ENCODE results near the gene BIVM. TPM values are rescaled to one million over a fixed set of nuclear protein-coding genes. Genes with fewer than 3 reads are reported as not detected.

BIVM gene
- total RNA-seq, 1 experiment from 2014 or later = 16.8 TPM

GRCh38 chr13:102788683-102789082 is 10.2 kb upstream of the BIVM start:
- DNase-seq (ENCODE audit: low read depth) = no peak

DNA sequence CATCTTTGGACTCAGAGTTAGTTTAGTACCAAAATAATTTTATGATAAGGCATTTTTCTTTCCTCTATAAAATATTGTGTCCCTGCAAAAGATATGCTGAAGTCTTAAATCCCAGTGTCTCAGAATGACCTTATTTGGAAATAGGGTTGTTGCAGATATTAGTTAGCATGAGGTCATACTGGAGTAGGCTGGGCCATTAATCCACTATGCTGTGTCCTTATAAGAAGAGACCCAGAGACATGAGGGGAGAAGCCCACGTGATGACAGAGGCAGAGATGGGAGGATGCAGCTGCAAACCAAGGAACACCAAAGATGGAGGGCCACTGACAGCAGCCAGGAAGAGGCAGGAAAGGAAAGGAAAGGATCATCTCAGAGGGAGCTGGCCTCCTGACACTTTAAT is 6.5 kb upstream of the BIVM start:
- DNase-seq (ENCODE audit: low read depth) = no peak

GRCh38 chr13:102793611-102794355 is 5.1 kb upstream of the BIVM start:
- no peak for DNase-seq (ENCODE audit: low read depth)

DNA sequence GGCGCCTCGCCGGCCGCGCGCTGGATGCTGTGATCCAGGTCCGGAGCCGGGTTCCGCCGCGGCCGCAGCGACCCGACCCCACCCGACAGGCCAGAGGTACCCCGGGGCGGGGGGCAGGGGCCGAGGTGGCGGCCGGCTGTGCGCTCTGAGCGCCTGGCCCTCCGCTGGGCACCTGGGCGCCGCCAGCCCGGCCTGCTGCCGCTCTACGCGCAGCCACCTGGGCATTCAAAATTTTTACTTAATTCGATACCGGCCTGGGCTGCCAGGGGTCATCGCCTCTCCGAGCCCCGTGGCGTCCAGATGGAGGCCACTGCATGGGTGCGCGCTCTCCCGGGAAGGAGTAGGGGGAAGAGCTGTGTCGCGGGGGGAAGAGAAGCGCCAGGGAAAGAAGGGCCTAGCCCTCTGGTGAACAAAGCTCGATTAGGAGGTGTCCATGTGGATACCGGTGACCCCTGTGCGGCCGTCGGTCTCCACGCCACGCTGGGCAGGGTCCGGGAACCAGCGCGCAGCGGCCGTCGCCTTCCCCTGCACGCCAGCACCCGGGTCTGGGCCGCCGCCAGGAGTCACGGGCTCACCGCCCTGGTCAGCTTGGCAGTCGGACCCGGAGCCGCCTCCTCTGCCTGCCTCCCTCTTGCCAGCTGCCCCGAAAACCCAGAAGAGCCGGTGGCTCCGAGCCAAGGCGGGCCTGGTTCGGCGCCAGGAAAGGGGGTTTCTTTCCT is 666 bp downstream of the BIVM start:
- no peak for DNase-seq (ENCODE audit: low read depth)

GRCh38 chr13:102800145-102801041 is 1.5 kb downstream of the BIVM start:
- DNase-seq (ENCODE audit: low read depth) = peak; percentile 79

DNA sequence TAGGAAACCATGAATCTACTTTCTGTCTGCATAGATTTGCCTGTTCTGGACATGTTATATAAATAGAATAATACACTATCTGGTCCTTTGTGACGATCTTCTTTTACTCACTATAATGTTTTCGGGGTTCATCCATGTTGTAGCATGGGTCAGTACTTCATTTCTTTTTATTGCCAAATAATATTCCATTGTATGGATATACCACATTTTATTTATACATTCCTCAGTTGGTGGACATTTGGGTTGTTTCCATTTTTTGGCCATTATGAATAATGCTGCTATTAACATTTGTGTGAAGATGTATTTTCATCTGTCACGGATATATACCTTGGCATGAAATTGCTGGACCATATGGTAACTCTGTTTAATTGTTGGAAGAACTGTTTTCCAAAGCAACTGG is 6.8 kb downstream of the BIVM start:
- DNase-seq (ENCODE audit: low read depth) = no peak

DNA sequence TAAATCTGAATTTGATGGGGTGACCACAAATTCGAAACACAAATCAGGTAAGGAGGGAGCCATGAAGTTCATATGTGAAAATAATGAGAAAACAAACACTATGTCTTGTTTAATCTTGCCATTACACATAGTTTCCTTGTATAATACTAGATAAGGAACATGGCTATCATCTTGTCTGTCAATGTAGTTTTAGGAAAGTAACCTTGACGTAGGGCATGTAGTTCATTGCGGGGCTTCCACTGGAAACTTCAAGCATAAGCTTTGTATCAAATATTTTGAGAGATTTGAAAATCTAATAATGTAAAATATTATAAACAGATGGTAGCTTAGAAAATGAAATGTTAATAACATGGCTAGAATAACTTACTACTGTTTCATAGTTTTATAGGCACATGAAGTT is 8.8 kb downstream of the BIVM start:
- no peak for DNase-seq (ENCODE audit: low read depth)

GRCh38 chr13:102812611-102813287 is 13.8 kb downstream of the BIVM start:
- peak; percentile 10 for DNase-seq (ENCODE audit: low read depth)

GRCh38 chr13:102814025-102814607 is 15.2 kb downstream of the BIVM start:
- DNase-seq (ENCODE audit: low read depth) = no peak

DNA sequence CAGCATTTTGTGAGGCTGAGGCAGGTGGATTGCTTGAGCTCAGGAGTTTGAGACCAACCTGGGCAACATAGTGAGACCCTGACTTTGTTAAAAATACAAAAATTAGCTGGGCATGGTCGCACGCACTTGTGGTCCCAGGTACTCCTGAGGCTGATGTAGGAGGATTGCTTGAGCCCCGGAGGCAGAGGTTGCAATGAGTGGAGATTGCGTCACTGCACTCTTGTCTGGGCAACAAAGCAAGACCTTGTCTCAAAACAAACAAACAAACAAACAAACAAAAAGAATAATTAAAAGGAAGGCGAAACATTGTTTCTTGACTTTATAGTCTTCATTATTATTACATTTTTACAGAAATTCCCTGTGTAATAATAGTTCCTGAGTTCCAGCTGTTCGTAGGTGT is 15.9 kb downstream of the BIVM start:
- DNase-seq (ENCODE audit: low read depth) = no peak

DNA sequence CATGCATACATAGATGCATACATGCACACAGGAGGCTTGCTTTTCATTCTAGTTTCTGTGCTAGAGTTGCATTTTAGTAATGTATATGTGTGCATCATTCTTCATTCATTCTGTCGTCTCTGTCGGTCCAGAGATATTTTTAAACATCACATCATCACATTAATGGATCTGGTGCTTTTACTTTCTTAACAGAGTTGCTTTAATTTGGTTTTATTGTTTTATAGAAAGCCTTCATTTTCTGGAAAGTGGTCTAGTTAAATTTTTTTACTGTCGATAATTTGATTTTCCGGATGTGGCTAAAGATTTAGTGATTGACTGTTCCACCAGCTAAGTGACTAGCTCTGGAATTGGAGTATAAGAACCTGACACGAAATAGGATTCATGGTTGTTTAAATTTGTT is 16.9 kb downstream of the BIVM start:
- DNase-seq (ENCODE audit: low read depth) = no peak

GRCh38 chr13:102816708-102817107 is 17.8 kb downstream of the BIVM start:
- DNase-seq (ENCODE audit: low read depth) = no peak

DNA sequence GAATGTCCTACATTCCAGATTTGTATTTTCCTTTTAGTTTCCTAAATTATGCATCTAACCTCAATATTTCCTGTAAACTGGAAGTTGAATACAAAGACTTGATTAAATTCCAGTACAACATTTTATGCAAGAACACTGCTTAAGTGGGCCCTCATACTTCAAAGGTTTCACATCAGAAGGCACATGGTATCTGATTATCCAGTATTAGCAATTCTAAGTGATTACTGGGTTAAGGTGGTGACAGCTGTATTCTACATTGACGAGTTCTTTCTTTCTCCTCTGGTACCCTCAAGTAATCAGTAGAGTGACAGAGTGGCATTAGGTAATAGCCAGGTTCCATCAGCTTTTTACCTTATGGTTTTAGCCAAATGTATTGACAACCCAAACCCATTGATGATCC is 18.3 kb downstream of the BIVM start:
- no peak for DNase-seq (ENCODE audit: low read depth)

DNA sequence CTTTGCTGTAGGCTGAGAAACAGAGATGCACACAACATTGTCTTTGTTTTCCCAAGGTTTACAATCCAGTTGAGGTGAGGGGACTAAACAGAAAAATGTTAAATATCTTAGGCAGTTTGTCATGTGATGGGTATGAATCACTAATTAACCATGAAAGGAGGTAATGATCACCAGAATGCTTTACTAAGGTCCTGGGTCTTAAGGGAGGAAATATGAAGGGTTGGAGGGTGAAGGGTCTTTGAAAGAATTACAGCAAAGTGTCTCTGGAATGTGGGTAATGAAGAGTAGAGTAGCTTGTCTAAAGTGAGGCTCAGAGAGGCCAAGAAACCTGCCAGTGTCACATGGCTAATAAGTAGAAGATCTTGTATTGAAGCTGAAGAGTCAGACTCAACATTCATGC is 19.0 kb downstream of the BIVM start:
- no peak for DNase-seq (ENCODE audit: low read depth)

- no peak for DNase-seq (ENCODE audit: low read depth)
These were observed 26.5 kb downstream of the BIVM start for GRCh38 chr13:102825400-102825799.

DNA sequence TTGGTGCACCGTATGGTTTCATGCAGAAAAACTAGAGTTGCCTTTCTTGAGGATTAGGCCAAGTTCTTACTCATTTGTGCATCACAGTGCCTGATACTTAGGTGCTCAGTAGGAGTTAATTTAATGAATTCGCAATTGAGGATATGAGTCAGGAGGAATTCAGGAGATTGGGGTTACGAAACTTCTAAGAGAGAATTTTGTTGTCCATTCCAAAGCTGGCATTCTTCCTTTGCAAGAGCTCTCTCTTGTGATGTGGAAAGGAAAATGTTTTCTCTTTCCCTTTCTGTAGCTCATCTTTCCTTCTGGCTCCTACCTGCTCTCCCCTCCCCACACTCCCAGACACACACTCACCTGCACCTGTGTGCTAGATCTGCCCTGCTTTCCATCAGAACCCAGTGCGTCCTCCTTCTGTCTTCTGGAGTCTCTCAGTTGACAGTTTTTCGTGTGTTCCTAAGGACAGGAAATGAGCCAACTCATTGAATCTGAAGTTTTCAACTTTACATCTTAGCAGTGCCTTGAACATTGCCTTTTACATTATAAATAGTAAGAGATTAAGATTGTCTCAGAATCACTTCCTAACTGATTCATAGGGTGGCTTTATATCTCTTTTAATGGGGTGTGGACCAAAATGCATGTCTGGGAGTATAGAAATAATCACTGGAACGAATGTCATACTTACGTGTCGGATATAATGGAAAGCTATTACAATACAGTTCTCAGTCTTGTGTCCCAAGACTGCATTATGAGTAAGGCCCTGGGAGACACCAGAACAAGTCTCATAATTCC is 27.2 kb downstream of the BIVM start:
- DNase-seq (ENCODE audit: low read depth) = peak; percentile 88

- DNase-seq (ENCODE audit: low read depth) = no peak
These were observed 31.7 kb downstream of the BIVM start for GRCh38 chr13:102830646-102831045.

DNA sequence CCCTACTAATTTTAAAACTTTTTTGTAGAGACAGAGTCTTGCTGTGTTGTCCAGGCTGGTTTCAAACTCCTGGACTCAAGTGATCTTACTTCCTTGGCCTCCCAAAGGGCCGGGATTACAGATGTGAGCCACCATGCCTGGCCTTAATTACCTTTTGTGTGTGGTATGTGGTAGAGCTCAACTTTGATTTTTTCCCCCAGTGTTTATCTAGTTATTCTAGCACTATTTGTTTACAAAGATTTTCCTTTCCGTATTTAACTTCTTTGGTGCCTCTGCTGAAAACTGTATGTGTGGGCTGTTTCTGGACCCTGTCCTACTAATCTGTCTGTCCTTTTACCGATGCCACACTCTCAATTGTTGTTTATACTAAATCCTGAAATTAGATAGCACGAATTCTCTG is 37.6 kb downstream of the BIVM start:
- no peak for DNase-seq (ENCODE audit: low read depth)

GRCh38 chr13:102838273-102838672 is 39.4 kb downstream of the BIVM start:
- DNase-seq (ENCODE audit: low read depth) = no peak

GRCh38 chr13:102838982-102839381 is 40.1 kb downstream of the BIVM start:
- DNase-seq (ENCODE audit: low read depth) = no peak
